ENCODE data around the gene VGLL4. TPM values are rescaled to one million over a fixed set of nuclear protein-coding genes. Genes with fewer than 3 reads are reported as not detected.

The VGLL4 gene
- total RNA-seq, 1 donor from 2014 or later, result 29.4 TPM

DNA sequence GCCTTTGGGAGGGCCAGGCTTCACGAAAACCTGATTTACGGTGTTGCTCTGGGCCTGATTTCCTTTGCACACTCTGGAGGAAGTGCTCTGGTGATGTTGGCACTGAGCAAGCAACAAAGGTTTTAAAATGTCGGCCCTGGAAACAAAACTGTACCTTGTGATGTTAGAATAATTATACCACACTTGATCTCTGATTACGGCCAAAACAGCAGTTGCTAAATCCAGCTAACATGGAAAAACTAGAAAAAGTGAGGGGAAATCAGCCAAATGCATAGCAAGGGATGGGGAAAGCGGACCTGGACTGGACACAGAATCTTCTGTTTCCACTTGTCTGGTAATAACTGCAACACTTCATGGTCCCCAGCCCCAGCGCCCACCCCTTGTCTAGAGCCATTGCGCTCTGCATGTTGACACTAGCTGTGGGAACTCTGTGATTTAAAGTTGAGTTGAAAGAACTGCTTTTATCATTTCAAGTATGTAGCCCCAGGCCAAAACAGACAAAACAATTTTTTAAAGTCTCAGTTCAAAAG lies 120.1 kb downstream of the VGLL4 start:
- DNase-seq, result no peak
- H3K27me3 Mint-ChIP-seq (ENCODE audit: unreplicated experiment), result peaks cover 5% of the 10 kb centered on the region
- no peak overlapping the region for H3K27ac Mint-ChIP-seq (ENCODE audit: unreplicated experiment)
- no peaks in the 10 kb centered on the region for H3K4me1 Mint-ChIP-seq (ENCODE audit: low read depth, unreplicated experiment)
- peaks cover 5% of the 10 kb centered on the region for H3K9me3 Mint-ChIP-seq (ENCODE audit: unreplicated experiment)
- H3K36me3 Mint-ChIP-seq (ENCODE audit: unreplicated experiment), result peaks cover 6% of the 10 kb centered on the region
- H3K4me3 Mint-ChIP-seq (ENCODE audit: unreplicated experiment), result no peak overlapping the region
- TF ChIP-seq, protein P1, sequence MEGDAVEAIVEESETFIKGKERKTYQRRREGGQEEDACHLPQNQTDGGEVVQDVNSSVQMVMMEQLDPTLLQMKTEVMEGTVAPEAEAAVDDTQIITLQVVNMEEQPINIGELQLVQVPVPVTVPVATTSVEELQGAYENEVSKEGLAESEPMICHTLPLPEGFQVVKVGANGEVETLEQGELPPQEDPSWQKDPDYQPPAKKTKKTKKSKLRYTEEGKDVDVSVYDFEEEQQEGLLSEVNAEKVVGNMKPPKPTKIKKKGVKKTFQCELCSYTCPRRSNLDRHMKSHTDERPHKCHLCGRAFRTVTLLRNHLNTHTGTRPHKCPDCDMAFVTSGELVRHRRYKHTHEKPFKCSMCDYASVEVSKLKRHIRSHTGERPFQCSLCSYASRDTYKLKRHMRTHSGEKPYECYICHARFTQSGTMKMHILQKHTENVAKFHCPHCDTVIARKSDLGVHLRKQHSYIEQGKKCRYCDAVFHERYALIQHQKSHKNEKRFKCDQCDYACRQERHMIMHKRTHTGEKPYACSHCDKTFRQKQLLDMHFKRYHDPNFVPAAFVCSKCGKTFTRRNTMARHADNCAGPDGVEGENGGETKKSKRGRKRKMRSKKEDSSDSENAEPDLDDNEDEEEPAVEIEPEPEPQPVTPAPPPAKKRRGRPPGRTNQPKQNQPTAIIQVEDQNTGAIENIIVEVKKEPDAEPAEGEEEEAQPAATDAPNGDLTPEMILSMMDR (IDR thresholded peaks at IDR 0.05; ENCODE audit: partially characterized antibody, unreplicated experiment), result no peak

DNA sequence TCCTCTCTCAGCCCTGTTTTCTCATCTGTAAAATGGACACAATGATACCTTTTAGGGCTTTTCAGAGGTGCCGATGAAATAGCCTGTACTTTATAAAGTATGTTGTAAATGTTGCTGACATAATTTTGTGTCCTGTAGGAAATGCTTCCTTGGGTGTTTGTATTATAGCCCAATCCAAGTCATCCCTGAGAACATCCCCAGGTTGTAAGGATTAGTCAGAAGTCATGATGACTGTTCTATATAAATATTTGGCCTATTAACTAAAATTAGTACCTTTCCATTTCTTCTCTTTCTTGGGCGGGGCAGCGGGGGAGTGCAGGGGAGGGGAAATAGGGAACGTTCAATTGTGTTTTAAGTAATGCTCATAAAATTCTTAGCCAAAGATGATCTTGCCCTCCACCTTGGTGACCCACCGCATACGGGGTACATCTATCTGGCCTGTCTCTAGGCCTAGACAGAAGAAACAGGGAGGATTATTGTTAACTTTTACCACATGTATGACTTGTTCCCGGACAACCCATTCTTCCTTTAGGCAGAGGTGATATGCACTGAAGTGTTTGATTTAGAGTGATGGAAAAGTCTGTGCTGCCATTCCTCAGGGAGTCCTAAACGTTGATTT lies 120.7 kb downstream of the VGLL4 start:
- DNase-seq, result no peak
- Mint-ChIP-seq H3K4me1 (ENCODE audit: low read depth, unreplicated experiment) (no peaks in the 10 kb centered on the region), H3K4me3 (ENCODE audit: unreplicated experiment) (no peak overlapping the region), H3K27me3 (ENCODE audit: unreplicated experiment) (peaks cover 5% of the 10 kb centered on the region), H3K36me3 (ENCODE audit: unreplicated experiment) (peaks cover 4% of the 10 kb centered on the region), H3K9me3 (ENCODE audit: unreplicated experiment) (peaks cover 5% of the 10 kb centered on the region), H3K27ac (ENCODE audit: unreplicated experiment) (no peak overlapping the region)
- TF ChIP-seq, protein P1 (IDR thresholded peaks at IDR 0.05; ENCODE audit: partially characterized antibody, unreplicated experiment), result no peak

DNA sequence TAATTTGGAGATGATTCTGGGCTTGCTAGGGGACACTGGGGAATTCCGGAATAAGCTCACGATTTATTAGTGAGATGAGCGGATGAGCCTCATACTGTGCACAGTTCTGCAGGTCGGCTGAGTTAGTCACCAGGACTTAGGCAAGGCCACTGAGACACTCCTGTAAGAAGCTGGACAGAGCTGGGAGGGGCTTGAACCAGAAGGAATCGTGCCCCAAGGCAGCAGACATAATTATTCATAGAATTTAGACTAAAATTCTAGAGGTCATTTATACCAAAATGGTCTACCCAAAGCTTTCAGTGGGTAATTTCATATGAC lies 121.4 kb downstream of the VGLL4 start:
- Mint-ChIP-seq H3K36me3 (ENCODE audit: unreplicated experiment) (no peaks in the 10 kb centered on the region), H3K27me3 (ENCODE audit: unreplicated experiment) (peaks cover 5% of the 10 kb centered on the region), H3K4me3 (ENCODE audit: unreplicated experiment) (no peak overlapping the region), H3K27ac (ENCODE audit: unreplicated experiment) (no peak overlapping the region), H3K9me3 (ENCODE audit: unreplicated experiment) (peaks cover 5% of the 10 kb centered on the region), H3K4me1 (ENCODE audit: low read depth, unreplicated experiment) (no peaks in the 10 kb centered on the region)
- TF ChIP-seq, protein P1 (IDR thresholded peaks at IDR 0.05; ENCODE audit: partially characterized antibody, unreplicated experiment), result no peak
- DNase-seq, result no peak

DNA sequence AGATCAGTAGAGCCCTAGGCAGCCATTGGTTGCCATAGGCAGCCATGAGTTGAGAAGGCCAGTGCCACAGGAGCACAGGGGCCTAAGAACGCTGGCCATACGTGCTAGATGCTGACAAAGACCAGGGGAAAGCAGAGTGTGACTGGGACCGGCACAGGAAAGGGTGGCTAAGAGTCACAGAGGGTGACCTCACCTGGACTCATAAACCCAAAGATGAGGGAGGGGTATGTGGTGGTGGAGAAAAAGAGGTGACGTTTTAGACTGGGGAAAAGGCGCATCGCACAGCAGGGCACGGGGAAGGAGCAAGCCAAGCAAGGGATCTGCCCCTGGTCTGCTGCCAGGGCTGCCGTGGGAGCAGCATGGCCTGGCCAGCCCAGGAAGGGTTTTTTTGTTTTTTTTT lies 122.5 kb downstream of the VGLL4 start:
- H3K4me1 Mint-ChIP-seq (ENCODE audit: low read depth, unreplicated experiment), result no peaks in the 10 kb centered on the region
- TF ChIP-seq, protein P1 (IDR thresholded peaks at IDR 0.05; ENCODE audit: partially characterized antibody, unreplicated experiment), result no peak
- H3K36me3 Mint-ChIP-seq (ENCODE audit: unreplicated experiment), result no peaks in the 10 kb centered on the region
- H3K27ac Mint-ChIP-seq (ENCODE audit: unreplicated experiment), result peak overlapping the region; percentile 48
- H3K9me3 Mint-ChIP-seq (ENCODE audit: unreplicated experiment), result peaks cover 7% of the 10 kb centered on the region
- no peak overlapping the region for H3K4me3 Mint-ChIP-seq (ENCODE audit: unreplicated experiment)
- peaks cover 5% of the 10 kb centered on the region for H3K27me3 Mint-ChIP-seq (ENCODE audit: unreplicated experiment)
- DNase-seq, result no peak

DNA sequence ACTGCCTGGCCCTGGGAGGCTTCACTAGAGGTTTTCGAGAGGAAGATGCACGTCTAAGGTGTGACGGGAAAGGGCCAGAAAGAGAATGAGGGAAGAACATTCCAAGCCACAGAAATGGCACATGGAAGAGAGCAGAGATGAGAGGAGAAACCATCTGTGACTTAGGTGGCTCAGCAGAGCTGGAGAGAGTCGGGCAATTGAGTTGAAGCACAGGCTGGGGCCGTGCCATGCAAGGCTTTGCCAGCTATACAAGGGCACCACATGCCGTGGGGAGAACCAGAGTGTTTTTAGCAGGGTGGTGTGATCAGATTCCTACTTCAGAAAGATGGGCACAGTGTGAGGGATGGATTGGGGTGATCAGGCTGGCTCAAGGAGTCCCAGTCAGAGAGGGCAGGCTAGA lies 126.1 kb downstream of the VGLL4 start:
- Mint-ChIP-seq H3K4me3 (ENCODE audit: unreplicated experiment) (no peak overlapping the region), H3K4me1 (ENCODE audit: low read depth, unreplicated experiment) (peaks cover 2% of the 10 kb centered on the region), H3K27ac (ENCODE audit: unreplicated experiment) (no peak overlapping the region), H3K36me3 (ENCODE audit: unreplicated experiment) (no peaks in the 10 kb centered on the region), H3K9me3 (ENCODE audit: unreplicated experiment) (peaks cover 10% of the 10 kb centered on the region), H3K27me3 (ENCODE audit: unreplicated experiment) (peaks cover 12% of the 10 kb centered on the region)
- DNase-seq, result no peak
- TF ChIP-seq, protein P1 (IDR thresholded peaks at IDR 0.05; ENCODE audit: partially characterized antibody, unreplicated experiment), result no peak

All from glutamatergic neuron (in vitro differentiated cells).